Lower leg skin (tissue), 4 donors: ENCODE measurements around the gene LDLRAD3. TPM values are rescaled to one million over a fixed set of nuclear protein-coding genes. Genes with fewer than 3 reads are reported as not detected.

Experiments used
- DNase-seq, 2 donors: peaks; one replicate each; pipeline ENCODE4 v3.0.0-alpha.2; 2019; ENCODE audit warnings: low spot score in 2 of 2
- H3K4me3 ChIP-seq: fragments of 200-600 bp; sonication (generic); 2 replicates; pipeline ENCODE4 v1.5.1; 2017; ENCODE audit warnings: mild to moderate bottlenecking, low read depth; ENCODE audit not compliant: poor library complexity, severe bottlenecking
- POLR2A ChIP-seq, 2 donors: fragments of 450-650 bp; IDR thresholded peaks; one replicate each; pipeline ENCODE4 v1.6.1; 2016 to 2017; ENCODE audit warnings: antibody characterized with exemption in 2 of 2, mild to moderate bottlenecking in 1 of 2, moderate library complexity in 1 of 2
- WGBS, 2 donors: methylation state at CpG; one replicate each; pipeline ENCODE4 v1.1.5; 2018; 5-methylcytosine and 5-hydroxymethylcytosine counted together
- intact Hi-C: fragments of 100-400 bp; cut with DNase I; formaldehyde crosslinking; loops from one replicate; pipeline ENCODE4 v1.15.0; 2023; ENCODE audit warnings: low total_unique reads
- total RNA-seq, 4 donors: library from RNA; depleted of rRNA; stranded (reverse); fragments of >200 nt; gene quantifications; one replicate each; pipeline ENCODE4 v1.1.0, GENCODE V29; 2016
- TF ChIP-seq, protein P1 (sequence below), 3 donors: fragments of 450-650 bp; IDR thresholded peaks; one replicate each; pipeline ENCODE4 v1.5.1; 2016; ENCODE audit warnings: antibody characterized with exemption in 3 of 3, mild to moderate bottlenecking in 3 of 3, moderate library complexity in 2 of 3

Gene LDLRAD3
- total RNA-seq, 4 donors from 2014 or later, result 18.6 to 42.6 (median 25.5) TPM

DNA sequence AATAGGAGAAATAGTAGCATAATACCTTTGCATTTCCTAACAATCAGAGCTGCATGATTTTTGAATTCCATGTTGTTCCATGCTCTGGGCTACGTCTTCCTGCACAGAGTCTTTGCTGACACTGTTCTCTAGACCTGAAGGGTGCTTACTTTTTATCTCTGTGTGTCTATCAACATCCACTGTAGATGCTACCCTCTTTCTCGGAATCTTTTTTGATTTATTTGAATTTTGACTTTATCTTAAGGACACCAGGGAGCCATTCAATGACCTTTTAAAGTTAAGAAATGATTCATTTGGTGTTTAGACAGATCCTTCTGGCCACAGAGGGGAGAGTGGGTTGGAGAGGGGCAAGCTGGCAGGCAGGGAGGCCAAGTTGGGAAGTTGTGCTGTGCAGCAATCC, 90.1 kb downstream of the LDLRAD3 start:
- DNase-seq, result no peak
- 93 to 97% methylated on average over 2 of the region's 2 CpGs for WGBS, 2 donors
- H3K4me3 ChIP-seq, result no peak overlapping the region
- TF ChIP-seq, protein P1, sequence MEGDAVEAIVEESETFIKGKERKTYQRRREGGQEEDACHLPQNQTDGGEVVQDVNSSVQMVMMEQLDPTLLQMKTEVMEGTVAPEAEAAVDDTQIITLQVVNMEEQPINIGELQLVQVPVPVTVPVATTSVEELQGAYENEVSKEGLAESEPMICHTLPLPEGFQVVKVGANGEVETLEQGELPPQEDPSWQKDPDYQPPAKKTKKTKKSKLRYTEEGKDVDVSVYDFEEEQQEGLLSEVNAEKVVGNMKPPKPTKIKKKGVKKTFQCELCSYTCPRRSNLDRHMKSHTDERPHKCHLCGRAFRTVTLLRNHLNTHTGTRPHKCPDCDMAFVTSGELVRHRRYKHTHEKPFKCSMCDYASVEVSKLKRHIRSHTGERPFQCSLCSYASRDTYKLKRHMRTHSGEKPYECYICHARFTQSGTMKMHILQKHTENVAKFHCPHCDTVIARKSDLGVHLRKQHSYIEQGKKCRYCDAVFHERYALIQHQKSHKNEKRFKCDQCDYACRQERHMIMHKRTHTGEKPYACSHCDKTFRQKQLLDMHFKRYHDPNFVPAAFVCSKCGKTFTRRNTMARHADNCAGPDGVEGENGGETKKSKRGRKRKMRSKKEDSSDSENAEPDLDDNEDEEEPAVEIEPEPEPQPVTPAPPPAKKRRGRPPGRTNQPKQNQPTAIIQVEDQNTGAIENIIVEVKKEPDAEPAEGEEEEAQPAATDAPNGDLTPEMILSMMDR (IDR thresholded peaks at IDR 0.05), result no peak
- no peak for TF ChIP-seq POLR2A (IDR thresholded peaks at IDR 0.05)
- intact Hi-C loops, result no loop called here

DNA sequence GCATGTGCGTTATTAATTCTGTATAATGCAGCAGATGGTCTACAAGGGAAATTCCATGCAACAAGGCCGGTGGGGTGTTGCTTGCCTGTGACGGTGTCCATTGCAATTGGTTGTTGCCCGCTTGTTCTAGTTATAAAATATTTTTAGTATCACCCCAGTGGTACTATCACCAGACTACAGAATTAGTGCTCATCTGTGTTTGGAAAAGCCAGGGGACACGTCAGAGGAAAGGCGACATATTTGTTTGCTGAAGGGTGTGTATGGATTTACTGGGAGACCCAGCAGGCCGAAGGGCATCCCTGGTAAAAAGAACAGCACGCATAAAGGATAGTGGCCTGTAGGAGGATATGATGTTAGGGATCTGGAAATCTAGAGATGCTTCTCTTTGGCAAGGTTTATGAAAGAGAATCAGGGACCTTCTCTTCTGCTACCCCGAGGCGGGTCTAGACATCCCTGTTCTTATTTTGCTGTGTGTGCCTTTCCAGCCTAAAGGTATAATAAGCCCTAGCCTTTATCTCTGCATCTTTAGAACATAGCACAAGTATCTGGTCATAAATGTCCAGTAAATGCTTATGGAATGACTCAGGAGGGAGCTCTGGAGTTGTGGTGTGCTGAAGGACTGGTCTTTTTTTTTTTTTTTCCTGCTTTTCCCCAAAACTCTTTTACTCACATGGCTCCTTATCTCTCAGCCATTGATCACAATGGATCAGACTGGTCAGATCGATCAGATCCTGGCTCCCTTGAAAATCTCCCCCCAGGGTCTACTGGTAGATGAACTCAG, 90.9 kb downstream of the LDLRAD3 start:
- H3K4me3 ChIP-seq, result no peak overlapping the region
- 94 to 97% methylated on average over 11 of the region's 11 CpGs for WGBS, 2 donors
- intact Hi-C loops, result no loop called here
- TF ChIP-seq, protein P1 (IDR thresholded peaks at IDR 0.05), result no peak
- TF ChIP-seq POLR2A (IDR thresholded peaks at IDR 0.05), result no peak
- DNase-seq, result no peak

DNA sequence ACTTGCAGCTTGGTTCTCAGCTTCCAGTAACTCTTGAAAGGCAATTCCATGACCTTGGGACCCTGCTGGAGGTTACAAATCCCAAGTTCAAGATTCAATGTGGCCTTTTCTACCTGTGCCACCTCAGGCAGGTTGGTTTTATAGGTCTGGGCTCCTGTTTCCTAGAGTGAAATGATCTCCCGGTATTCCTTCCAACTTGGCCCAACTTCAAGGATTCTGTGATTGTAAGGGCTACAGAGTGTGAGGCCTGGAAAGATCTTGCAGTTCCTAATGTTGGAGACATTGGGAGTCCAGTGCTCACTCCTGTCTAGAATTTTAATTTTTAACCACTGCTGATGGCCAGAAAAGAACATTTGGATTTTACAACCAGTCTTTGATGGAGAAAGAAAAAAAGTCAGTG, 91.6 kb downstream of the LDLRAD3 start:
- no peak for TF ChIP-seq POLR2A (IDR thresholded peaks at IDR 0.05)
- TF ChIP-seq, protein P1 (IDR thresholded peaks at IDR 0.05), result no peak
- H3K4me3 ChIP-seq, result no peak overlapping the region
- WGBS, 2 donors, result 45 to 65% methylated on average over 1 of the region's 1 CpG
- no peak for DNase-seq
- intact Hi-C loops, result no loop called here

DNA sequence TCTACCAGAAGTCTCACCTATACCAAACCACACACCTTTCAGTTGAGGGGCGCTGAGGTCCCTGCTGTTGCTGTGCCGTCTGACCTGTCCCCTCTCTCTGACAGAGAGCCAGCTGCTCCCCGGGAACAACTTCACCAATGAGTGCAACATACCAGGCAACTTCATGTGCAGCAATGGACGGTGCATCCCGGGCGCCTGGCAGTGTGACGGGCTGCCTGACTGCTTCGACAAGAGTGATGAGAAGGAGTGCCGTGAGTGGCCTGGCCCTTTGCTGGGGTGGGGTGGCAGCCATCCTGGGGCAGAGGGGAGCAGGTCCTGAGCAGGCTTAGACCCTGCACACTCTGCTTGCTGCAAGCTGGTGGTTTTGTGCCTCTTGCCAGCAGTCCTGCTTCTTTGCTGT, 92.1 kb downstream of the LDLRAD3 start:
- no peak for DNase-seq
- intact Hi-C loops, result no loop called here
- TF ChIP-seq, protein P1 (IDR thresholded peaks at IDR 0.05), result no peak
- no peak for TF ChIP-seq POLR2A (IDR thresholded peaks at IDR 0.05)
- WGBS, 2 donors, result 93 to 97% methylated on average over 6 to 9 of the region's 9 CpGs
- H3K4me3 ChIP-seq, result no peak overlapping the region

DNA sequence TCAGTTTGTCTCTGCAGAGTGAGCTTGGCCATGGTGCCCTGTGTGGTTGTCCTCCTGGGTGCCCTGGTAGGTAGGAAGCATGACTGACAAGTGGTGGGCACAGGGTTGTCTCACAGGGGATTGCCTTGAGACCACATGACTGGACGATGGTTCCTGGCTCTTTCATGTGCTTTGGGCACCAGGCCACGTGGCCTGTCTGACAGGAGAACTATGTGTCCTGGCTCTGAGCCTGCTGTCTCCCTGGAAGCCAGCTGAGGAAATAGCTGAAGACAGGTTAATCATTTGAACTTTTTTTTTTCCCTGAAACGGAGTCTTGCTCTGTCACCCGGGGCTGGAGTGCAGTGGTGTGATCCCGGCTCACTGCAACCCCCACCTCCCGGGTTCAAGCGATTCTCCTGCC, 93.2 kb downstream of the LDLRAD3 start:
- intact Hi-C loops, result no loop called here
- no peak for TF ChIP-seq POLR2A (IDR thresholded peaks at IDR 0.05)
- TF ChIP-seq, protein P1 (IDR thresholded peaks at IDR 0.05), result no peak
- H3K4me3 ChIP-seq, result no peak overlapping the region
- WGBS, 2 donors, result 54 to 67% methylated on average over 7 of the region's 7 CpGs
- DNase-seq, result no peak

DNA sequence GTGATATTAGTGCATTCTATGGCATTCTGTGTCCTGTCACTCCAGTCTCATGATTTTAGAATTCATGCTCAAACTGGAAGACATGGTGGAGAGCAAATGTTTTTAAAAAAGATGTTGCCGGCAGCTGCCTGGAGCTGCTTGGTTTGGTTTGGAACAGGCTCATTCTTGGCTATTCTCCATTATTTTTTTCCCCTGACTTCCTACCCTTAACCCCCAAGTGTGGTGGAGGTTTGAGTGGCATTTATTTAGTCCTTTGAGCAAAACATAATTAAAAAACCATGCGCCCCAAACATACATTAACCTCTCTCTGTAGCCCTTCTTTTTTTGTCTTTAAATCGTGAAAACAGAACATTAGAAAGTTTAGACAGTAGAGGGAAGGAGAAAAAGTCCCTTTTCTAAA, 94.7 kb downstream of the LDLRAD3 start:
- TF ChIP-seq POLR2A (IDR thresholded peaks at IDR 0.05), result no peak
- TF ChIP-seq, protein P1 (IDR thresholded peaks at IDR 0.05), result no peak
- 84 to 88% methylated on average over 3 of the region's 3 CpGs for WGBS, 2 donors
- no peak overlapping the region for H3K4me3 ChIP-seq
- no peak for DNase-seq
- intact Hi-C loops, result no loop called here
